K562 (cell line): ENCODE data around the gene ARHGDIA. TPM values are rescaled to one million over a fixed set of nuclear protein-coding genes. Genes with fewer than 3 reads are reported as not detected.

Experiments
- ATF1 ChIP-seq, 2 experiments: fragments of 450-650 bp in 1 of 2; IDR thresholded peaks; 2 replicates each; pipeline ENCODE4 v1.6.1; 2016; ENCODE audit warnings: missing compliant biosample characterization in 1 of 2, missing genetic modification characterization in 1 of 2
- CCAR2 ChIP-seq: fragments of 200-400 bp; formaldehyde crosslinking; IDR thresholded peaks from 2 replicates; pipeline ENCODE4 v1.6.1; 2017; ENCODE audit warnings: mild to moderate bottlenecking, low read depth, low read length
- CEBPG ChIP-seq, 3 experiments: fragments of 200-800 bp in 1 of 3; sonication (Bioruptor generic) in 1 of 3; sonication (generic) in 1 of 3; formaldehyde crosslinking in 1 of 3; IDR thresholded peaks in 2 of 3; conservative IDR thresholded peaks in 1 of 3; 2 replicates each; pipeline versions ENCODE4 v1.6.1 to v1.8.0; 2016 to 2022; ENCODE audit warnings: missing compliant biosample characterization in 2 of 3, missing genetic modification characterization in 2 of 3, mild to moderate bottlenecking in 1 of 3, missing genetic modification reagents in 1 of 3
- CXXC5 ChIP-seq: fragments of 250-450 bp; sonication (Bioruptor Pico); IDR thresholded peaks from 2 replicates; pipeline ENCODE4 v1.8.0; 2022; ENCODE audit warnings: inconsistent platforms, mild to moderate bottlenecking, moderate library complexity
- HNRNPH1 ChIP-seq: fragments of 200-400 bp; formaldehyde crosslinking; optimal IDR thresholded peaks from 2 replicates; pipeline ENCODE3; 2017; ENCODE audit warnings: low read depth, mild to moderate bottlenecking, low read length, moderate library complexity
- MIER1 ChIP-seq: fragments of 450-650 bp; IDR thresholded peaks from 2 replicates; pipeline ENCODE4 v1.6.1; 2016; ENCODE audit warnings: antibody characterized with exemption, mild to moderate bottlenecking, low read depth
- POLR2B ChIP-seq: fragments of 450-650 bp; IDR thresholded peaks from 2 replicates; pipeline ENCODE4 v1.6.1; 2018; ENCODE audit warnings: low read depth; ENCODE audit not compliant: partially characterized antibody
- POLR2H ChIP-seq: IDR thresholded peaks from 2 replicates; pipeline ENCODE4 v1.6.1; 2016; ENCODE audit warnings: missing genetic modification characterization, low read depth, mild to moderate bottlenecking, control low read depth, missing compliant biosample characterization, moderate library complexity
- POLR3G ChIP-seq: IDR thresholded peaks from 2 replicates; pipeline ENCODE4 v1.6.1; 2011; ENCODE audit not compliant: insufficient read length, insufficient replicate concordance; ENCODE audit errors: extremely low read depth
- SMARCA5 ChIP-seq: fragments of 450-650 bp; IDR thresholded peaks from 2 replicates; pipeline ENCODE4 v1.6.1; 2016
- TAF1 ChIP-seq: IDR thresholded peaks from 2 replicates; pipeline ENCODE4 v1.6.1; 2011; ENCODE audit warnings: mild to moderate bottlenecking, low read length, moderate library complexity; ENCODE audit not compliant: insufficient read depth, control insufficient read depth, severe bottlenecking; ENCODE audit errors: extremely low read depth
- TCFL5 ChIP-seq: fragments of 250-450 bp; sonication (Bioruptor Pico); conservative IDR thresholded peaks from 2 replicates; pipeline ENCODE4 v1.6.1; 2021; ENCODE audit warnings: mild to moderate bottlenecking, moderate library complexity, matching md5 sums
- ZBTB7A ChIP-seq: IDR thresholded peaks from 2 replicates; pipeline ENCODE4 v1.6.1; 2011; ENCODE audit warnings: low read depth, mild to moderate bottlenecking, low read length, moderate library complexity, borderline replicate concordance; ENCODE audit not compliant: control insufficient read depth
- ZNF395 ChIP-seq: fragments of 200-800 bp; sonication (Bioruptor generic); IDR thresholded peaks from 2 replicates; pipeline ENCODE4 v1.6.1; 2017; ENCODE audit warnings: missing genetic modification characterization, missing compliant biosample characterization
- ZNF586 ChIP-seq: fragments of 450-650 bp; formaldehyde crosslinking; conservative IDR thresholded peaks from 2 replicates; pipeline ENCODE4 v1.4.0; 2020; ENCODE audit warnings: mild to moderate bottlenecking, moderate library complexity
- ZNF639 ChIP-seq, 2 experiments: fragments of 200-800 bp in 1 of 2; sonication (Bioruptor generic) in 1 of 2; sonication (generic) in 1 of 2; formaldehyde crosslinking in 1 of 2; IDR thresholded peaks in 1 of 2; conservative IDR thresholded peaks in 1 of 2; 2 replicates each; pipeline versions ENCODE4 v1.5.0 to v1.6.1; 2016 to 2020; ENCODE audit warnings: missing compliant biosample characterization in 1 of 2, missing genetic modification characterization in 1 of 2, missing genetic modification reagents in 1 of 2
- polyA plus RNA-seq, 8 experiments: library from polyadenylated mRNA; depleted of rRNA in 4 of 8; stranded (reverse) in 5 of 8; unstranded in 3 of 8; fragments of >200 nt; fragmentation: Nextera tagmentation in 2 of 8; fragmentation: Illumina TruSeq in 1 of 8; extraction: Ambion mirVana in 2 of 8; extraction: Trizol in 1 of 8; gene quantifications; 2 replicates each; pipeline versions ENCODE4 v1.2.1 to v1.2.3, GENCODE V29; 2011 to 2014; ENCODE audit warnings: inconsistent platforms in 1 of 8, missing spikeins in 1 of 8
- total RNA-seq, 7 experiments: library from RNA; depleted of rRNA in 6 of 7; stranded (reverse); fragments of >200 nt in 6 of 7; fragmentation: Illumina TruSeq in 2 of 7; extraction: Trizol in 2 of 7; gene quantifications; 2 replicates each; pipeline versions ENCODE4 v1.2.1 to v1.2.3, GENCODE V29; 2011 to 2021; ENCODE audit warnings: low replicate concordance in 1 of 7
- TF ChIP-seq, protein P1 (sequence below): sonication (generic); formaldehyde crosslinking; IDR thresholded peaks from 2 replicates; pipeline ENCODE4 v1.4.0; 2020; ENCODE audit warnings: mild to moderate bottlenecking, missing genetic modification reagents
- TF ChIP-seq, protein P2 (sequence below): fragments of 200-800 bp; sonication (Bioruptor generic); IDR thresholded peaks from 2 replicates; pipeline ENCODE4 v1.6.1; 2017; ENCODE audit warnings: missing genetic modification characterization, missing compliant biosample characterization
- TF ChIP-seq, protein P3 (sequence below): sonication (generic); formaldehyde crosslinking; IDR thresholded peaks from 2 replicates; pipeline ENCODE4 v1.9.0; 2022; ENCODE audit warnings: mild to moderate bottlenecking, missing genetic modification reagents

Gene ARHGDIA
- total and polyA plus RNA-seq, 9 of the 15 experiments (the other 6 are each of a cell fraction or from before 2014, with no cell fraction given), result 9.6 to 340 (median 97.6) TPM

- TF ChIP-seq ZNF639 (CRISPR knock-in tag; conservative IDR thresholded peaks at IDR 0.05 in 1 of 2, IDR thresholded peaks at IDR 0.05 in 1 of 2) (peak in 1 of 2 experiments; percentile 98; a peak in 2 of 4 replicates), ZNF395 (peak; percentile 56; the same call in 1 of the 2 replicates), TCFL5 (CRISPR knock-in tag) (no peak), TAF1 (peak; percentile 72), CXXC5 (no peak), ATF1 (CRISPR knock-in tag; IDR thresholded peaks at IDR 0.05) (peak; percentile 45; the same call in 1 of the 2 replicates), ATF1 (tag; IDR thresholded peaks at IDR 0.05) (no peak), POLR2H (tag) (peak; percentile 68), POLR2B (peak; percentile 15), ZNF586 (no peak), CCAR2 (no peak), SMARCA5 (no peak), CEBPG (CRISPR knock-in tag; IDR thresholded peaks at IDR 0.05) (no peak), CEBPG (tag; conservative IDR thresholded peaks at IDR 0.05 in 1 of 2, IDR thresholded peaks at IDR 0.05 in 1 of 2) (no peak), ZBTB7A (peak; percentile 27), POLR3G (no peak), HNRNPH1 (peak; percentile 14), MIER1 (no peak)
- TF ChIP-seq, protein P1, sequence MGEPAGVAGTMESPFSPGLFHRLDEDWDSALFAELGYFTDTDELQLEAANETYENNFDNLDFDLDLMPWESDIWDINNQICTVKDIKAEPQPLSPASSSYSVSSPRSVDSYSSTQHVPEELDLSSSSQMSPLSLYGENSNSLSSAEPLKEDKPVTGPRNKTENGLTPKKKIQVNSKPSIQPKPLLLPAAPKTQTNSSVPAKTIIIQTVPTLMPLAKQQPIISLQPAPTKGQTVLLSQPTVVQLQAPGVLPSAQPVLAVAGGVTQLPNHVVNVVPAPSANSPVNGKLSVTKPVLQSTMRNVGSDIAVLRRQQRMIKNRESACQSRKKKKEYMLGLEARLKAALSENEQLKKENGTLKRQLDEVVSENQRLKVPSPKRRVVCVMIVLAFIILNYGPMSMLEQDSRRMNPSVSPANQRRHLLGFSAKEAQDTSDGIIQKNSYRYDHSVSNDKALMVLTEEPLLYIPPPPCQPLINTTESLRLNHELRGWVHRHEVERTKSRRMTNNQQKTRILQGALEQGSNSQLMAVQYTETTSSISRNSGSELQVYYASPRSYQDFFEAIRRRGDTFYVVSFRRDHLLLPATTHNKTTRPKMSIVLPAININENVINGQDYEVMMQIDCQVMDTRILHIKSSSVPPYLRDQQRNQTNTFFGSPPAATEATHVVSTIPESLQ (CRISPR knock-in tag), result no peak
- TF ChIP-seq, protein P2, sequence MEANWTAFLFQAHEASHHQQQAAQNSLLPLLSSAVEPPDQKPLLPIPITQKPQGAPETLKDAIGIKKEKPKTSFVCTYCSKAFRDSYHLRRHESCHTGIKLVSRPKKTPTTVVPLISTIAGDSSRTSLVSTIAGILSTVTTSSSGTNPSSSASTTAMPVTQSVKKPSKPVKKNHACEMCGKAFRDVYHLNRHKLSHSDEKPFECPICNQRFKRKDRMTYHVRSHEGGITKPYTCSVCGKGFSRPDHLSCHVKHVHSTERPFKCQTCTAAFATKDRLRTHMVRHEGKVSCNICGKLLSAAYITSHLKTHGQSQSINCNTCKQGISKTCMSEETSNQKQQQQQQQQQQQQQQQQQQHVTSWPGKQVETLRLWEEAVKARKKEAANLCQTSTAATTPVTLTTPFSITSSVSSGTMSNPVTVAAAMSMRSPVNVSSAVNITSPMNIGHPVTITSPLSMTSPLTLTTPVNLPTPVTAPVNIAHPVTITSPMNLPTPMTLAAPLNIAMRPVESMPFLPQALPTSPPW (CRISPR knock-in tag), result peak; percentile 92; the same call in 1 of the 2 replicates
- TF ChIP-seq, protein P3, sequence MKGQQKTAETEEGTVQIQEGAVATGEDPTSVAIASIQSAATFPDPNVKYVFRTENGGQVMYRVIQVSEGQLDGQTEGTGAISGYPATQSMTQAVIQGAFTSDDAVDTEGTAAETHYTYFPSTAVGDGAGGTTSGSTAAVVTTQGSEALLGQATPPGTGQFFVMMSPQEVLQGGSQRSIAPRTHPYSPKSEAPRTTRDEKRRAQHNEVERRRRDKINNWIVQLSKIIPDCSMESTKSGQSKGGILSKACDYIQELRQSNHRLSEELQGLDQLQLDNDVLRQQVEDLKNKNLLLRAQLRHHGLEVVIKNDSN, result no peak
These were observed at the start of gene ARHGDIA (continued) for GRCh38 chr17:81870981-81871386.
